ENCODE measurements around the gene SPINT3. TPM values are rescaled to one million over a fixed set of nuclear protein-coding genes. Genes with fewer than 3 reads are reported as not detected.
"Not testable (repeated sequence)": the region's sequence is repeated elsewhere in the genome, so short reads cannot be mapped to it uniquely, and the experiment has no call there.

The SPINT3 gene
- polyA plus RNA-seq, 3 donors, result not detected

DNA sequence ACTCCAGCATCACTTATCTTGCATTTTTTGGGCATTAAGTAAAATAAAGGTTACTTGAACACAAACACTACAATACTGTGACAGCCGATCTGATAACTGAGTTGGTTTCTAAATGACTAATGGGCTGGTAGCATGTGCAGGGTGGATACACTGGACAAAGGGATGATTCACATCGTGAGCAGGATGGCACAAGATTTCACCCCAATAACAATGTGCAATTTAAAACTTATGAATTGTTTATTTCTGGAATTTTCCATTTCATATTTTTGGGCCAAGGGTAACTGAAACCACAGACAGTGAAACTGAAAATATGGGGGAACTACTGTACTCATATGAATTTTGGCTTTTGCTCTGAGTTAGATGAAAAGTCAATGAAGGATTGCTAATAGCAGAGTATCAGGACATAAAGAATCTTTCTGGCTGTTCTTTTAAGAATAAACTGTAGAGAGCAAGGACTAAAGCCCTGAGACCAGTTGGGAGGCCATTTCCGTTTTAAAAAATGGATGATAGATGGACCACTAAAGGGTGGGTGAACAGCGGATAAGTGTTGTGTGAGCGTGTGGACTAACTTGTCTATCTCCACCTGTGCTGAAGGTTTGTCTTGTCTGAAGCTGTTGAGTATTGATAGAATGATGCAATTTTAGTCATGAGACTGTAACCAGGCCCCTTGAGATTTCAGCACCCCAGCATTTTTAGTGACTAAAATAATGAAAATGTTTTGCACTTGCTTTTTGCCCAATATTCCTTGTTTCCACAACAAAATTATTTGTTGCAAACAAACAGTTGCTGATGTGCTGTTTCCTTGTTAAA lies 8.2 kb downstream of the SPINT3 start:
- DNase-seq (ENCODE audit: extremely low read depth in 1 of 11, low read depth in 9 of 11, low spot score in 4 of 11), result no peak

DNA sequence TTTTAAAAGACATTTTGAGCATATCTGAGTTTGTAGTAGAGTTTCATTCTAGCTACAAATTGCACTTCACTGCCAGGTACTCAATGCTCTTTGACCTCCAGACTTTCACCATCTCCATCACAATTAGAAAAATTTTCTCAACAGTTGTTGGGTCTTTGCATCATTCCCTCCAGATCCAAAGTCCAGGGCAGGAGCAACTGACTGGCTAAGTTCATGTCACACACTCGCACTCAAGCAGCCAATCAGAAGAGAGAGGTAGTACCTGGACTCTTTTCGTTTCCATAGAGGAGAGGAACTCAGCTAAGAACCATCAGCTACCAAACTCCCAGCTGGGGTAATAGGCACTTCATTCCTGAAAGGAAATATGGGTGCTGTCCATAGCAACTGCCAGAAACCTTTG lies 9.0 kb downstream of the SPINT3 start:
- no peak for DNase-seq (ENCODE audit: extremely low read depth in 1 of 11, low read depth in 9 of 11, low spot score in 4 of 11)

DNA sequence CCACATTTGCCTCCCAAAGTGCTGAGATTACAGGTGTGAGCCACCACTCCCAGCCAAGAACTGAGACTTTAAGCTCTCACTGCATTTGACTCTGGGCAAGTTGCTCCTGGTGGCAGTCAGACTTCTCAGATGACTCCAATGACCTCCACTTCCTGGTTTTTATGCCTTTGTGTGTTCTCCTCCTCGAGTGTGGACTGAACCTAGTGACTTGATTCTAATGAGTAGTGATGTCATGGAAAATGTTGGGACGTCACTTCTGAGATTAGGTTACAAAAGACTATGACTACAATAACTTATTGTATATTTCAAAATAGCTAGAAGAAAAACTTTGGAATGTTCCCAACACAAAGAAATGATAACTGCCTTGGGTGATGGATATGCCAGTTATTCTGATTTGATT lies 12.0 kb downstream of the SPINT3 start:
- no peak for DNase-seq (ENCODE audit: extremely low read depth in 1 of 11, low read depth in 9 of 11, low spot score in 4 of 11)

DNA sequence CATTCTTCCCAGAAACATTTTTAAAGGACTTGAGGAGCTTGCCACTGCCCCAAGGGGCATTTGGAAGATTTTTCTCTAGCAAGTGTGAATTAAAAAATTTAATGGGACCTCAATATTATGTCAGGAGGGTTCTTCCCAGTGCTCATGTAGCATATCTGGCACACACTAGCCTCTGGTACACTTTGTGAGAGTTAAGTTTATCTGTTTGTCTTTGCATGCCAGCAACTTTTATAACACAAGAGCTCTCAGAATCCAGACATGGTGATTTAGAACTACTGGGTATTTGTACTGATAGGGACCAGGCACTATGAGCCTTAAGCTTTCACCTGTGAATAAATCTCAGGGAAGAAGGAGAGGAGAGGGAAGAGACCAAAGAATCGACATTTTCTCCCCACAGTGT lies 12.9 kb downstream of the SPINT3 start:
- no peak for DNase-seq (ENCODE audit: extremely low read depth in 1 of 11, low read depth in 9 of 11, low spot score in 4 of 11)

DNA sequence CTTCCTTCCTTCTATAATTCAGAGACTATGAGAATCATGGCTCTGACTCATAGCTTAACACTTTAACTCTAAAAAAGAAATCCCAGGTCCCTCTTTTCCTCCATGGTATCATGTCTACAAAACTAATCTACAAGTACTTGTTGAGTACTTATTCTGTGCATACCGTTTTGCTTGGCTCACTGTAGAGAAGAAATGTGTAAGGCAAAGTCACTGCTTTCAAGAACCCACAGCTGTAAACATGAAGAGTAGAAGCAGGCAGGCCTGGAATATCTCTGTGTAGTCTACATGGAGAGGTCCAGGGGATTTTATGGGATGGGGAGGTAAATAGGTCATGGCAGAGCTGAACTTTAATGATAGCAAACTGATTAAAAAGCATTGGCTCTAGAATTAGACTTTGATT lies 13.8 kb downstream of the SPINT3 start:
- DNase-seq (ENCODE audit: extremely low read depth in 1 of 11, low read depth in 9 of 11, low spot score in 4 of 11), result no peak

DNA sequence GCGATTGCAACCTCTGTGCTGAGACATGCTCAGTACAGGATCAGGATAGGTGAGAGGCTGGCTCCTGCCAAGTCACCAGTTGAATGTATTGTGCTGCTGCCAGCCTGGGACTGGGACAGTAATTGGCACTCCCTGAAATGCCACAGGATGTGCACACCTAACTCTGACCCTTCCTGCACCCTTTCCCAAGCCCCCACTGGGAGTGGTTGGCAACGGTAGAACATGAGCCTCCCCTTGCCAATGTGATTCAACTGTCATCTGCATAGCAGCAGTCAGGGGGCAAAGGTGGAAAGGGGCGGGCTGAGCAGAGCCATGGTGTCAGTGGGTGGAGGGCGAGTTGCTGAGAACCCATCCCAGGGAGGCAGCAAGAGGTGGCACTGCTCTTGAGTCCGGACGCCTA lies 15.4 kb downstream of the SPINT3 start:
- no peak for DNase-seq (ENCODE audit: extremely low read depth in 1 of 11, low read depth in 9 of 11, low spot score in 4 of 11)

DNA sequence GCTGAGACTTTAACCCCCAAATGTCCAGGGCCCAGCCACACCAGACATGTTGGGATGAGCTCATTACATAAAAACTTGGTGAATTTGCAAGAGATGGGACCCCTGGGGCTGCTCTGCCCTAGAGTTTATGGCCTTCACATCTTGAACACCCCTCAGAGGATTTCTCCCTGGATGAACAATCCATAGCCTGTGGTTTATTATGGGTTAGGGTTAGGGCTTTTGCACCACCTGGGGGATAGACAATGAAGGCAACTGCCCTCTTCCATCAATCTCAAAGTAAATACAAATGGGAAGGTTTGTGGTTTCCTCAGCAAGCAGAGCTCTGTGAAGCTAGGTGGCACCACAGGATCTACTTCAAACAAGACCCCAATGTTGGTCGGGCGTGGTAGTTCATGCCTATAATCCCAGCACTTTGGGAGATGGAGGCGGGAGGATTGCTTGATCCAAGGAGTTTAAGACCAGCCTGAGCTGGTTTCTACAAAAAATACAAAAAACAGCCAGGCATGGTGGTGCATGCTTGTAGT lies 17.4 kb downstream of the SPINT3 start:
- no peak for DNase-seq (ENCODE audit: extremely low read depth in 1 of 11, low read depth in 9 of 11, low spot score in 4 of 11)

DNA sequence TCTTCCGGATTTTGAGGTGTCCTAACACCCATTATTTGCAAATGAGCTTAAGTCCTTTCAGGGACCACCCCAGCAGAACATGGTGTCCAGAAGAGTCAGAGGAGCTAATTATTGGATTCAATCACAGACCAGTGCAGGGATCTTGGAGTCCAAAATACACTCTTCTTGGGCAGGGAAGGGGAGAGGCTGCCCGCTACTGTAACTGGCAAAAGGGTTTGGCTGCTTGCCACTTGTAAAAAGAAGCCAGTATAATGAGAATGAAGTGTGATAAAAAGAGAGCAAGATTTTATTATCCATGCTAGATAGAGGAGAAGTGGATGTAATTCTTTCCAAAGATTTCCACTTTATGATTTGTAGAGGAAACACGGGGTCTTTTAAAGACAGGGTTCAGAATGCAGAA lies 19.3 kb downstream of the SPINT3 start:
- DNase-seq (ENCODE audit: extremely low read depth in 1 of 11, low read depth in 9 of 11, low spot score in 4 of 11), result no peak

DNA sequence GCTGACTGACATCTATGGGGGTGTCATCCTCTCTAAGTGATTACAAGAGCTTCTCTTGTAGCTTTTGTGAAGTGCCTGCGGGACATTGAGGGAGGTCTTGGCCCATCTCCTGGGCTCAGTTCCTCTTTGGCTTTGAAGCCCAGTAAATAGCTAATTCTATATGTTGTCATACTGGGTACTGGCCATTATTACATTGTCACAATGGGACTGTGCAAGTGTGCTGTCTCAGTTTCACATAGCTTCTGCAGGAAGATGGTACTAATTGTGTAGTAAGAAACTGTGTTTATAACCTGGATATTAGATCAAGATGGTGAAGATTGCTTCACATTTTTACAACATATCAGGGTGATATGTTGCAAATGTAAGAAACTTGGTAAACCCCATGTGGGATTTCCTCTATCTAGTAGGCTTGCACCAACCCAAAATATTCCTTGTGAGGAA lies 19.9 kb downstream of the SPINT3 start:
- no peak for DNase-seq (ENCODE audit: extremely low read depth in 1 of 11, low read depth in 9 of 11, low spot score in 4 of 11)

DNA sequence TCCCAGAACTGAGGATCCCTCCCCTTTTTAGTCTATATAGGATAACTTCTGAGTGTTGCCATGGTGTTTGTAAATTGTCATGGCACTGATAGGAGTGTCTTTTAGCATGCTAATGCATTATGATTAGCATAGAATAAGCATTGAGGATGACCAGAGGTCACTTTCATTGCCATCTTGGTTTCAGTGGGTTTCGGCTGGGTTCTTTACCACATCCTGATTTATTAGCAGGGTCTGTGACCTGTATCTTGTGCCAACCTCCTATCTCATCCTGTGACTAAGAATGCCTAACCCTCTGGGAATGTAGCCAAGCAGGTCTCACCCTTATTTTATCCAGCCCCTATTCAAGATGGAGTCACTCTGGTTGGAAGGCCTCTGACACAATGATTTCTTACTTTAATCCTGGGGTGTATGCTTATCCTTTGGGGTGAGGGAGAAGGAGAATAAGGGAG lies 26.3 kb downstream of the SPINT3 start:
- DNase-seq (ENCODE audit: extremely low read depth in 1 of 11, low read depth in 9 of 11, low spot score in 4 of 11), result no peak

DNA sequence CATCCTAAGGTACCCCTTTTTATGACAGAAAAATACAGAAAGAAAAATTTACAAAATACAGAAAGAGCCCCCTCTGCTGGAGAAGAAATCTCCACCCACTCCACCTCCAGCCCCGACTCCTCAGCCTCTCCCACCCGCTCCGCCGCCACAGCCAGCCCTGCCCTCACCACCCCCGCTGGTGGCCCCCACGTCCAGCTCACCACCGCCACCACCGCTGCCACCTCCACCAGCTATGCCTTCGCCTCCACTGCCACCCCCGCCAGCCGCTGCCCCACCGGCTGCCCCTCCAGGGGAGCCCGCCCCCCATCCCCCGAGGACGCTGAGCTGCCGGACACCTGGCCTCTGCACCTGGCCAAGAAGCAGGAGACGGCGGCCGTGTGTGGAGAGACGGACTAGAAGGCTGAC lies 28.2 kb downstream of the SPINT3 start:
- DNase-seq (ENCODE audit: extremely low read depth in 1 of 11, low read depth in 9 of 11, low spot score in 4 of 11), result no peak

DNA sequence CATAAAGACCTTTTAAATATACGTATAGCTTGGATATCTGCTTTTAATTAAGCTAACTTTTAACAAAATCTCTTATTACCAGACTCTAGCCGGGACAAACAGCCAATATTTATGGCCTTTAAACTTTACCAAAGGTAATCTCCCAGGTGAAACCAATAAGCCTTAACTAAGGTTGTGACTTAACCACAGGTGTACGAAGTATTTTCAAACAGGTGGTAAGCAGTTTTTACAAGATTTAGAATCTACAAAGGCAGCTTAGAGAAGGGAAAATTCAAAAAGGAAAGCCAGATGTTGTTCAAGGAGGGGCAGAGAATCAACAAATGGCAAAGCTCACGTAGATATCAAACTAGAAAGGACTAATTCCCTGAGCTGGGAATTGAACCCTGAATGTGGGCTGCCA lies 30.0 kb downstream of the SPINT3 start:
- DNase-seq (ENCODE audit: extremely low read depth in 1 of 11, low read depth in 9 of 11, low spot score in 4 of 11), result no peak

DNA sequence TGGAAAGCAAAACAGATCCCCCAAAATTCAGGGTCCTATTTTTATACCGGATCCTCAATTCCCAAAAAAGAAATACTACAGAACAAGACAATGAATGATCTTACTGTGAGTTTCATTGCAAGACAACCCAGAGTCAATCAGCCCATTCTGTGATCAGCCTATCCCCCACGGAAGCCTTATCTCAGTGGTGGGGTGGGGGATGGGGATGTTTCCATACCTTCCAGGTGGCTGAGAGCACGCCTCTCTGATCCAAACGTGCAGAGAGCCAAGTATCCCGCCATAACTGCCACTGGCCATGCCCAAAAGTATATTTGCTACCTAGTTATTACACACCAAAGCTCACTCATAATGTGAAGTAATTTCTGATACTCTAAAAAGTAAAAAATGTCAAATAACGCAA lies 30.7 kb downstream of the SPINT3 start:
- DNase-seq (ENCODE audit: extremely low read depth in 1 of 11, low read depth in 9 of 11, low spot score in 4 of 11), result no peak

DNA sequence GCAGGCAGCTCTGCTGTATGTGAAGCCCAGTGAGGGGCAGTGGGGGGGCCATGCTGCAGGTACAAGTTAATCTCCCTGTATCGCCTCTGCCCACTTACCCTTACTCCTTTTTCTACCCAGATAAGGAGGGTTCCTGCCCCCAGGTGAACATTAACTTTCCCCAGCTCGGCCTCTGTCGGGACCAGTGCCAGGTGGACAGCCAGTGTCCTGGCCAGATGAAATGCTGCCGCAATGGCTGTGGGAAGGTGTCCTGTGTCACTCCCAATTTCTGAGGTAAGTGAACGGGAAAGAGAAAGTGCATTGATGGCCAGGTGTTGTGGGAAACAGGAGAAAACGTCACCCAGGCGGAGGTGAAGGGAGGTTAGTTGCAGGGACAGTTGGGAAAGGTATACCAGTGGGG lies 35.6 kb downstream of the SPINT3 start:
- no peak for DNase-seq (ENCODE audit: extremely low read depth in 1 of 11, low read depth in 9 of 11, low spot score in 4 of 11)

DNA sequence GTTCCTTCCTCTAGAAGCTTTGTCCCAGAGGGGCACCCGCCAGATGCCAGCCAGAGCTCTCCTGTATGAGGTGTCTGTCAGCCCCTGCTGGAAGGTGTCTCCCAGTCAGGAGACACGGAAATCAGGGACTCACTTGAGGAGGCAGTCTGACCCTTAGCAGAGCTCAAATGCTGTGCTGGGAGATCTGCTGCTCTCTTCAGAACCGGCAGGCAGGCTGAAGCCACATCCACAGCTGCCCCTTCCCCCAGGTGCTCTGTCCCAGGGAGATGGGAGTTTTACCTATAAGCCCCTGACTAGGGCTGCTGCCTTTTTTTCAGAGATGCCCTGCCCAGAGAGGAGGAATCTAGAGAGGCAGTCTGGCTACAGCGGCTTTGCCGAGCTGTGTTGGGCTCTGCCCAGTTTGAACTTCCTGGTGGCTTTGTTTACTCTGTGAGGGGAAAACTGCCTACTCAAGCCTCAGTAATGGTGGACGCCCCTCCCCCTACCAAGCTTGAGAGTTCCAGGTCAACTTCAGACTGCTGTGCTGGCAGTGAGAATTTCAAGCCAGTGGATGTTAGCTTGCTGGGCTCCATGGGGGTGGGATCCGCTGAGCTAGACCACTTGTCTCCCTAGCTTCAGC lies 37.8 kb downstream of the SPINT3 start:
- not testable (repeated sequence) for DNase-seq (ENCODE audit: extremely low read depth in 1 of 11, low read depth in 9 of 11, low spot score in 4 of 11)

DNA sequence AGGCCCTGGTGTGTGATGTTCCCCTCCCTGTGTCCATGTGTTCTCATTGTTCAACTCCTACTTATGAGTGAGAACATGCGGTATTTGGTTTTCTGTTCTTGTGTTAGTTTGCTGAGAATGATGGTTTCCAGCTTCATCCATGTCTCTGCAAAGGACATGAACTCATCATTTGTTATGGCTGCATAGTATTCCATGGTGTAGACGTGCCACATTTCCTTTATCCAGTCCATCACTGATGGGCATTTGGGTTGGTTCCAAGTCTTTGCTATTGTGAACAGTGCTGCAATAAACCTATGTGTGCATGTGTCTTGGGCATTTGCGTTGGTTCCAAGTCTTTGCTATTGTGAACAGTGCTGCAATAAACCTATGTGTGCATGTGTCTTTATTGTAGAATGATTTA lies 43.1 kb downstream of the SPINT3 start:
- DNase-seq (ENCODE audit: extremely low read depth in 1 of 11, low read depth in 9 of 11, low spot score in 4 of 11), result not testable (repeated sequence)

DNA sequence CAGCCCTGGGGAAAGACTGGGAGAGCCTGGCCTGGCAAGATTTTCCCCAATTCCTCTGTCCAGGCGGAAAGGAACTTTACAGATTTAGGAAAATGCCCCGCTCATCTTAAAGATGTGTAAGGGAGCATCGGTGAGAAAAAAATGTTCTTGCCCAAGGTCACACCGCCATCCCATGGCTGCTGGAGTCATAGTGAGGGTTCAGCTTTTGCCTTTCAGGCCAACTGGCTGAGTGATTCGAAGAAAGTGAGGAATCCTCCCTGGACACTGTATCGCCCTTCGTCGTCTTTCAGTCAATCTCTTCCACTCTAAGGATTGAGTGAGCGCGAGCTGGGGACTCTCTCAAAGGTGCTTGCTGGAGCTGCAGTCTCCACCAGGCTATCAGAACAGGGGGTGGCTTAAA lies 44.5 kb downstream of the SPINT3 start:
- peak in 5 of 11 donors; percentile 9 to 31 (median 22) for DNase-seq (ENCODE audit: extremely low read depth in 1 of 11, low read depth in 9 of 11, low spot score in 4 of 11)

DNA sequence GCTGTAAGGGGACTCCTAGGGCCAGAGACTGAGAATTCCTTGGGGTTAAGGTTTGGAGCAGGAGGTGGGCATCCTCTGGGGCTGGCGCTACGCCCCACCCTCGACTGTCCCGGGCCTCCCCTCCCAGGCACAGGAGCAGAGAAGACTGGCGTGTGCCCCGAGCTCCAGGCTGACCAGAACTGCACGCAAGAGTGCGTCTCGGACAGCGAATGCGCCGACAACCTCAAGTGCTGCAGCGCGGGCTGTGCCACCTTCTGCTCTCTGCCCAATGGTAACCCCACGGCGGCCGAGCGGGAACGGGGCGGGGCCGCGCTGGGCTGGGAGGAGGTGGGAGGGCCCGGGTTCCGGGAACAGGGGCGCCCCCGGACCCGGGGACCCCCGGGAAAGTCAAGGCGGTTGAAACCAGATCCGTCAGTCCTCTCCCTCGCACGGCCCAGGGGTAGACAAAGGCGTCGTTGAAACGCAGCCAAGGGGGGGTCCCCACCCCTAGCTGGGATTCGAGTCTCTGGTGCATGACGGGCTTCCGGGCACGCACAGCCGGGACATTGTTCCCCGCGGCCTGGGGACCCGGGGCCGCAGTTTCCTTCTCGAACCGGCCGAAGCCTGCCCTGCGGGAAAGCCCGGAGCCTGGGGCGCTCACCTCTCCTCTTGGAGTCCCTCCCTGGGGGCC lies 45.0 kb downstream of the SPINT3 start:
- DNase-seq (ENCODE audit: extremely low read depth in 1 of 11, low read depth in 9 of 11, low spot score in 4 of 11), result peak; percentile 50 to 80 (median 69)

DNA sequence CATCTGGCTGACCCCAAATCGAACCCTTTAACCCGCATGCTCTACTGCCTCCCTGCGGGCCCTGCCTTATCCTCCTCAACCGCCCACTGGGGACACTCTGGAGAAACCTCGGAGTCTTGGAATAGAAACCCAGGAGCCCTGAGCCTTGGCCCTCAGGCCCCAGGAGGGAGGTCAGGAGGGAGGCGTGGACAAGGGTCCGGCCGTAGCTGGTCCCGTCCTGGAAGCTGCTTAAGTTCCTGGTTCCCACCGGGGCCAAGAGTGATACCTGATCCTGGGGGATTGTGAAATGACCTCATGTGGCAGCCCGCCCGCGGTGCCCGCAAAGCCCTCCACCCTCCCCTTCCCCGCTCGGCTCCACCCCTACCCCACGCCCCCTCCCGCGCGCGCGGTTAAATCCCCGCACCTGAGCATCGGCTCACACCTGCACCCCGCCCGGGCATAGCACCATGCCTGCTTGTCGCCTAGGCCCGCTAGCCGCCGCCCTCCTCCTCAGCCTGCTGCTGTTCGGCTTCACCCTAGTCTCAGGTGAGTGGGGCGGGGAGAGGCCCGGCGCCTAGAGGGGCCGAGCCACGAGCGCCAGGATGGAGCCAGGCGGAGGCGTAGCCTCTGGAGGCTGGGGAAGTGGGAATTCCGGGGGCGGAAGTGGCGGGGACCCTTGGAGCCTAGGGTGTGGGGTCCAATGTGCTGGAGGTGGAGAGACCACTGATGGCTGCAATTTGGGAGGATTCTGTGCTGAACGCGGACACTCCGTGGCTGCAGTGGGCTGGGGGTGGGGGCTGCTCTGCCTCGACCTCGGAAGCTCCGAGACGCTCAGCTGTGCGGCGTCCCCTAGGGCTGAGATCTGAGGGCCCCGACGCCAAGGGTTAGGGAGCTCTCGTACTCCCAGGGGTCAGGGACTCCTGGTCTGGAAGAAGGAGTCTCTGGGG lies 45.8 kb downstream of the SPINT3 start, which contains the start of gene WFDC2:
Gene WFDC2 (plus strand): TSS at position 418 of the 926 bp plus-strand sequence. CDS start 29 bp downstream, at position 447.
- peak in 9 of 11 donors; percentile 27 to 64 (median 46) for DNase-seq (ENCODE audit: extremely low read depth in 1 of 11, low read depth in 9 of 11, low spot score in 4 of 11)

All from renal cortex interstitium (tissue), 11 donors.